GM12878 (cell line): ENCODE results near the gene CSHL1. TPM values are rescaled to one million over a fixed set of nuclear protein-coding genes. Genes with fewer than 3 reads are reported as not detected.

ENCODE experiments used
- ATAC-seq: fragments of 200-7000 bp; cut with Tn5 transposase; 3 replicates; pipeline ENCODE4 v1.9.1; 2020; ENCODE audit warnings: mild to moderate bottlenecking, moderate library complexity
- BruUV-seq: library from RNA; stranded (reverse); fragments of 400-500 nt; replicated peaks from 2 replicates; lab custom pipeline; 2021; lab: Mats Ljungman, UMichigan
- CTCF ChIA-PET: fragments of 300-600 bp; sonication (Branson Sonifier 250); formaldehyde crosslinking; extraction: SDS; loops from one replicate; lab custom pipeline; 2021; ENCODE audit warnings: inconsistent platforms; lab: Yijun Ruan, JAX
- POLR2A ChIA-PET: fragments of 350-600 bp; formaldehyde crosslinking; extraction: SDS; loops from one replicate; lab custom pipeline; 2021; ENCODE audit warnings: inconsistent platforms; lab: Charles Lee
- RAD21 ChIA-PET: fragments of 300-600 bp; sonication (Branson Sonifier 250); formaldehyde crosslinking; loops from one replicate; lab custom pipeline; 2023; ENCODE audit warnings: antibody characterized with exemption; ENCODE audit not compliant: unreplicated experiment; lab: Charles Lee
- SMC1A ChIA-PET: fragments of 300-600 bp; sonication (Branson Sonifier 250); formaldehyde crosslinking; loops from one replicate; lab custom pipeline; 2023; ENCODE audit not compliant: unreplicated experiment, uncharacterized antibody; lab: Charles Lee
- DNase-seq: peaks from one replicate; pipeline ENCODE4 v3.0.0-alpha.2; 2011; ENCODE audit warnings: low read depth, low spot score
- FAIRE-seq: peaks from 3 replicates; lab custom pipeline; 2011; peaks lifted over from hg19 to GRCh38; lab: Jason Lieb, UNC
- H2AFZ ChIP-seq: 2 replicates; pipeline ENCODE4 v1.6.0; 2011; ENCODE audit warnings: low read depth, low read length, control low read depth; ENCODE audit not compliant: control insufficient read depth
- H3K27ac ChIP-seq: 2 replicates; pipeline ENCODE4 v1.5.1; 2011; ENCODE audit warnings: control low read depth; ENCODE audit not compliant: control insufficient read depth, insufficient read depth
- H3K27me3 ChIP-seq, 2 experiments: replicated peaks in 1 of 2; 2 replicates each; pipeline versions ENCODE4 v1.6.0 to v1.6.1; 2011; ENCODE audit warnings: low read length in 1 of 2; ENCODE audit not compliant: control insufficient read depth in 2 of 2, insufficient read depth in 2 of 2
- H3K36me3 ChIP-seq, 2 experiments: 2 replicates each; pipeline ENCODE4 v1.5.1; 2011; ENCODE audit warnings: low read length in 1 of 2; ENCODE audit not compliant: control insufficient read depth in 2 of 2, insufficient read depth in 2 of 2
- H3K4me1 ChIP-seq: 2 replicates; pipeline ENCODE4 v1.6.1; 2011; ENCODE audit warnings: mild to moderate bottlenecking, low read length, moderate library complexity, mixed read lengths; ENCODE audit not compliant: control insufficient read depth, insufficient read depth
- H3K4me2 ChIP-seq: 2 replicates; pipeline ENCODE4 v1.6.0; 2011; ENCODE audit warnings: control low read depth; ENCODE audit not compliant: control insufficient read depth, insufficient read depth
- H3K4me3 ChIP-seq: fragments of 200-600 bp; sonication (generic); 2 replicates; pipeline ENCODE4 v1.5.1; 2016
- H3K79me2 ChIP-seq: 2 replicates; pipeline ENCODE4 v1.6.0; 2011; ENCODE audit warnings: low read length; ENCODE audit not compliant: control insufficient read depth, insufficient read depth
- H3K9ac ChIP-seq: 2 replicates; pipeline ENCODE4 v1.8.0; 2011; ENCODE audit warnings: low read length, control low read depth, mixed read lengths; ENCODE audit not compliant: control insufficient read depth, insufficient read depth
- H3K9me3 ChIP-seq: replicated peaks from 3 replicates; pipeline ENCODE4 v1.5.1; 2011; ENCODE audit warnings: mild to moderate bottlenecking, low read length; ENCODE audit not compliant: control insufficient read depth, insufficient read depth
- H4K20me1 ChIP-seq: 2 replicates; pipeline ENCODE4 v1.6.0; 2011; ENCODE audit not compliant: control insufficient read depth, insufficient read depth
- BHLHE40 ChIP-seq, 2 experiments: fragments of 450-650 bp in 1 of 2; IDR thresholded peaks; 2 replicates each; pipeline ENCODE4 v1.6.1; 2011 to 2017; ENCODE audit warnings: low read depth in 2 of 2, borderline replicate concordance in 1 of 2, improper control_type of control experiment in 1 of 2, low read length in 1 of 2, mild to moderate bottlenecking in 1 of 2
- BMI1 ChIP-seq: fragments of 450-650 bp; IDR thresholded peaks from 2 replicates; pipeline ENCODE4 v1.6.1; 2016; ENCODE audit warnings: mild to moderate bottlenecking, moderate library complexity, borderline replicate concordance
- CBX5 ChIP-seq: sonication (generic); IDR thresholded peaks from 2 replicates; pipeline ENCODE4 v1.6.1; 2016; ENCODE audit warnings: low read depth, moderate library complexity, mild to moderate bottlenecking, inconsistent platforms
- CHD4 ChIP-seq: fragments of 200-600 bp; sonication (generic); IDR thresholded peaks from 2 replicates; pipeline ENCODE4 v1.6.1; 2016; ENCODE audit warnings: mild to moderate bottlenecking
- FOXK2 ChIP-seq: fragments of 450-650 bp; IDR thresholded peaks from 2 replicates; pipeline ENCODE4 v1.6.1; 2017; ENCODE audit warnings: mild to moderate bottlenecking, moderate library complexity
- GATAD2B ChIP-seq: fragments of 450-650 bp; conservative IDR thresholded peaks from 2 replicates; pipeline ENCODE4 v1.6.1; 2017; ENCODE audit warnings: low read depth, mild to moderate bottlenecking, moderate library complexity
- KAT2A ChIP-seq: conservative IDR thresholded peaks from 2 replicates; pipeline ENCODE4 v1.6.1; 2011; ENCODE audit warnings: low read depth, low read length; ENCODE audit not compliant: control insufficient read depth
- KLF5 ChIP-seq: fragments of 450-650 bp; IDR thresholded peaks from 2 replicates; pipeline ENCODE4 v1.6.1; 2014; ENCODE audit warnings: mild to moderate bottlenecking; ENCODE audit not compliant: partially characterized antibody
- LARP7 ChIP-seq: fragments of 450-650 bp; IDR thresholded peaks from 2 replicates; pipeline ENCODE4 v1.6.1; 2017; ENCODE audit warnings: mild to moderate bottlenecking
- MXI1 ChIP-seq: fragments of 150-350 bp; IDR thresholded peaks from 2 replicates; pipeline ENCODE4 v1.6.1; 2011; ENCODE audit warnings: low read depth, mild to moderate bottlenecking, inconsistent platforms, low read length, improper control_type of control experiment
- NFXL1 ChIP-seq: fragments of 450-650 bp; IDR thresholded peaks from 2 replicates; pipeline ENCODE4 v1.6.1; 2017; ENCODE audit warnings: antibody characterized with exemption, mild to moderate bottlenecking, borderline replicate concordance
- NR2C2 ChIP-seq: IDR thresholded peaks from 2 replicates; pipeline ENCODE4 v1.6.1; 2011; ENCODE audit warnings: borderline replicate concordance, low read depth; ENCODE audit not compliant: control insufficient read depth, insufficient read length
- NR2F1 ChIP-seq: fragments of 450-650 bp; conservative IDR thresholded peaks from 2 replicates; pipeline ENCODE4 v1.6.1; 2017; ENCODE audit warnings: mild to moderate bottlenecking
- RB1 ChIP-seq: fragments of 450-650 bp; formaldehyde crosslinking; IDR thresholded peaks from 2 replicates; pipeline ENCODE4 v1.6.1; 2017; ENCODE audit warnings: mild to moderate bottlenecking, borderline replicate concordance
- RBBP5 ChIP-seq: fragments of 200-600 bp; sonication (generic); conservative IDR thresholded peaks from 2 replicates; pipeline ENCODE4 v1.6.1; 2016
- RFX5 ChIP-seq: IDR thresholded peaks from 2 replicates; pipeline ENCODE4 v1.6.1; 2011; ENCODE audit warnings: low read depth, low read length, improper control_type of control experiment
- RUNX3 ChIP-seq: IDR thresholded peaks from 2 replicates; pipeline ENCODE4 v1.6.1; 2012; ENCODE audit warnings: low read length, inconsistent platforms
- TCF3 ChIP-seq: IDR thresholded peaks from 2 replicates; pipeline ENCODE4 v1.6.1; 2012; ENCODE audit warnings: low read depth, mild to moderate bottlenecking, low read length, borderline replicate concordance; ENCODE audit not compliant: insufficient read depth
- WRNIP1 ChIP-seq: IDR thresholded peaks from 2 replicates; pipeline ENCODE4 v1.6.1; 2011; ENCODE audit warnings: low read depth, low read length, improper control_type of control experiment, borderline replicate concordance
- WGBS: methylation state at CpG from one replicate; pipeline ENCODE4 v1.1.6; 2016; ENCODE audit warnings: low lambda C conversion rate; ENCODE audit not compliant: insufficient replicate concordance, insufficient coverage; ENCODE audit errors: missing lambda C conversion rate; 5-methylcytosine and 5-hydroxymethylcytosine counted together
- in situ Hi-C: fragments of 300-500 bp; cut with MboI; formaldehyde crosslinking; loops from 9 replicates; pipeline ENCODE4 v1.14.3; 2018; ENCODE audit warnings: mixed read lengths
- intact Hi-C: fragments of 100-400 bp; cut with micrococcal nuclease; formaldehyde crosslinking; loops from one replicate; pipeline ENCODE4 v1.14.2; 2022; ENCODE audit not compliant: unreplicated experiment
- polyA plus RNA-seq, 11 experiments: library from polyadenylated mRNA; depleted of rRNA in 4 of 11; unstranded in 6 of 11; stranded (reverse) in 5 of 11; fragments of >200 nt; fragmentation: Nextera tagmentation in 4 of 11; fragmentation: Illumina TruSeq in 1 of 11; extraction: Ambion mirVana in 4 of 11; extraction: Trizol in 1 of 11; gene quantifications; 1 replicate in 1 of 11; 2 replicates in 10 of 11; pipeline versions ENCODE4 v1.2.1 to v1.2.3, GENCODE V29; 2011 to 2016; ENCODE audit warnings: inconsistent platforms in 2 of 11, missing spikeins in 2 of 11, low read depth in 1 of 11
- total RNA-seq, 4 experiments: library from RNA; depleted of rRNA in 3 of 4; stranded (reverse); fragments of >200 nt in 3 of 4; fragmentation: Illumina TruSeq in 1 of 4; extraction: Trizol in 1 of 4; gene quantifications; 2 replicates each; pipeline versions ENCODE4 v1.2.1 to v1.2.3, GENCODE V29; 2013 to 2021
- TF ChIP-seq, protein P1 (sequence below): IDR thresholded peaks from 2 replicates; pipeline ENCODE4 v1.6.1; 2011; ENCODE audit warnings: mild to moderate bottlenecking, low read depth, low read length, moderate library complexity; ENCODE audit not compliant: insufficient replicate concordance
- TF ChIP-seq, protein P2 (sequence below): IDR thresholded peaks from 2 replicates; pipeline ENCODE4 v1.6.1; 2012; ENCODE audit warnings: low read depth, low read length, improper control_type of control experiment
- TF ChIP-seq, protein P3 (sequence below): IDR thresholded peaks from 2 replicates; pipeline ENCODE4 v1.6.1; 2011; ENCODE audit warnings: low read depth, mild to moderate bottlenecking, low read length, moderate library complexity, borderline replicate concordance; ENCODE audit errors: extremely low read depth

Gene CSHL1
- total and polyA plus RNA-seq, 10 of the 15 experiments (the other 5 are each of a cell fraction or from before 2014, with no cell fraction given) = not detected

DNA sequence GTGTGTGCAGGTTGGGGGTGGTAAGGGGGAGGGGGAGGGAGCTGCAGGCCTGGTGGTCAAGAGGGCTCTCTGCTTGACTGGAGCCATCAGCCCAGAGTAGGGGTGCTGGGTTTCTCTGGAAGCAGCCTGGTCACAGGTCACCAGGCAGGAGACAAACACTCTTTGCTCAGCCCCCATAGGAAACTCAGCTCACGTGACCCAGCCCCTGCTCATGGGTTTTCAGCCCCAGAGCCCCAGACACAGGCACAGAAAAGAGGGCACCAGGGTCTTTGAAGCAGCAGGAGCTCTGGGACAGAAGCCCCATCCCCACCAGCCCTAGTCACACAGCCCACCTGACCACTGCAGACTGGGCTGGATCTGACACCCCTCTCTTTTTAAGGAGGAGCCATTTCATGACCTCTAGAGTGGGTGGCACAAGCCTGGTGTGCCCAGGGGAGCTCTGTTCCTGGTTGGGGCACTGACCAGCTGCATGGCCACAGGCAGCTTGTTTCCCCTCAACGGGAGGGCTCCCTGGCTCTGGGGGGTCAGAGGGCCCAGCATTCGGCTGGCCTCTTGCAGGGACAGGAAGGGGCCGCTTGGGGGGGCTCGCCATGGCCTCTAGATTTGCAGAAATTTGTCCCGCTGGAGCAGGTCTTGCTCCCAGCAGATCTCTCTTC is 34.9 kb upstream of the CSHL1 start:
- no TSS peak for BruUV-seq
- TF ChIP-seq, protein P1, sequence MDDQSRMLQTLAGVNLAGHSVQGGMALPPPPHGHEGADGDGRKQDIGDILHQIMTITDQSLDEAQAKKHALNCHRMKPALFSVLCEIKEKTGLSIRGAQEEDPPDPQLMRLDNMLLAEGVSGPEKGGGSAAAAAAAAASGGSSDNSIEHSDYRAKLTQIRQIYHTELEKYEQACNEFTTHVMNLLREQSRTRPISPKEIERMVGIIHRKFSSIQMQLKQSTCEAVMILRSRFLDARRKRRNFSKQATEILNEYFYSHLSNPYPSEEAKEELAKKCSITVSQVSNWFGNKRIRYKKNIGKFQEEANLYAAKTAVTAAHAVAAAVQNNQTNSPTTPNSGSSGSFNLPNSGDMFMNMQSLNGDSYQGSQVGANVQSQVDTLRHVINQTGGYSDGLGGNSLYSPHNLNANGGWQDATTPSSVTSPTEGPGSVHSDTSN = no peak
- TF ChIP-seq CHD4 (no peak), RFX5 (peak; percentile 55; the same call in 1 of the 2 replicates), WRNIP1 (no peak), CBX5 (no peak), KLF5 (no peak), NR2F1 (peak; percentile 46; the same call in 1 of the 2 replicates), BHLHE40 (IDR thresholded peaks at IDR 0.05; ENCODE audit: borderline replicate concordance in 1 of 2, low read depth in 2 of 2, low read length in 1 of 2) (peak; percentile 87 to 94), GATAD2B (no peak; the same call in 1 of the 2 replicates), LARP7 (no peak), NFXL1 (no peak), RUNX3 (no peak), KAT2A (no peak), RB1 (no peak), NR2C2 (no peak), TCF3 (no peak), BMI1 (no peak), FOXK2 (no peak), RBBP5 (no peak), MXI1 (no peak)
- TF ChIP-seq, protein P2, sequence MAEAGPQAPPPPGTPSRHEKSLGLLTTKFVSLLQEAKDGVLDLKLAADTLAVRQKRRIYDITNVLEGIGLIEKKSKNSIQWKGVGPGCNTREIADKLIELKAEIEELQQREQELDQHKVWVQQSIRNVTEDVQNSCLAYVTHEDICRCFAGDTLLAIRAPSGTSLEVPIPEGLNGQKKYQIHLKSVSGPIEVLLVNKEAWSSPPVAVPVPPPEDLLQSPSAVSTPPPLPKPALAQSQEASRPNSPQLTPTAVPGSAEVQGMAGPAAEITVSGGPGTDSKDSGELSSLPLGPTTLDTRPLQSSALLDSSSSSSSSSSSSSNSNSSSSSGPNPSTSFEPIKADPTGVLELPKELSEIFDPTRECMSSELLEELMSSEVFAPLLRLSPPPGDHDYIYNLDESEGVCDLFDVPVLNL = no peak
- TF ChIP-seq, protein P3, sequence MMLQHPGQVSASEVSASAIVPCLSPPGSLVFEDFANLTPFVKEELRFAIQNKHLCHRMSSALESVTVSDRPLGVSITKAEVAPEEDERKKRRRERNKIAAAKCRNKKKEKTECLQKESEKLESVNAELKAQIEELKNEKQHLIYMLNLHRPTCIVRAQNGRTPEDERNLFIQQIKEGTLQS = peak; percentile 60; the same call in 1 of the 2 replicates

More for the DNA sequence above, 34.9 kb upstream of the CSHL1 start:
- in situ Hi-C loops = no loop called here
- Histone ChIP-seq H3K4me2 (peak overlapping the region; percentile 89), H2AFZ (peak overlapping the region; percentile 98), H3K36me3 (no peaks in the 10 kb centered on the region), H3K9me3 (no peaks in the 10 kb centered on the region; the same call in 2 of the 3 replicates), H3K27me3 (no peaks in the 10 kb centered on the region), H3K27ac (peak overlapping the region; percentile 86), H3K4me3 (no peak overlapping the region), H3K79me2 (no peaks in the 10 kb centered on the region), H4K20me1 (no peaks in the 10 kb centered on the region), H3K9ac (peak overlapping the region; percentile 60), H3K4me1 (peaks cover 18% of the 10 kb centered on the region)
- intact Hi-C loops = loop anchor here (1.0 kb wide), 1 partner anchor 27 kb away; no protein-coding TSS in a partner anchor
- POLR2A ChIA-PET = interaction anchor here (0.8 to 2.5 kb wide), 15 partner anchors 10 to 185 kb away, joined by 3 to 68 read pairs (median 5); partner anchors contain the start of genes CD79B, GH1 and ICAM2
- SMC1A ChIA-PET = interaction anchor here (0.6 to 3.1 kb wide), 25 partner anchors 9 to 191 kb away, joined by 3 to 248 read pairs (median 5); partner anchors contain the start of genes CD79B, CSHL1, GH1 and ICAM2
- WGBS = 2% methylated on average over 6 of the region's 6 CpGs
- FAIRE-seq = peak; percentile 41
- RAD21 ChIA-PET = interaction anchor here (0.6 to 3.1 kb wide), 29 partner anchors 9 to 333 kb away, joined by 3 to 288 read pairs (median 5); partner anchors contain the start of genes CD79B, CSHL1, ERN1 and GH1
- ATAC-seq = peak; percentile 64
- CTCF ChIA-PET = interaction anchor here (0.5 to 3.1 kb wide), 46 partner anchors 9 to 503 kb away, joined by 3 to 481 read pairs (median 6); partner anchors contain the start of genes CD79B, CSHL1, ERN1 and GH1
- no peak for DNase-seq
